Uterus (tissue), 4 donors: ENCODE results near the gene KLK5. TPM values are rescaled to one million over a fixed set of nuclear protein-coding genes. Genes with fewer than 3 reads are reported as not detected.

Experiments used
- DNase-seq, 2 donors: peaks; one replicate each; pipeline ENCODE4 v3.0.0-alpha.2; 2019 to 2020
- H3K27ac ChIP-seq, 2 donors: fragments of 200-600 bp; sonication (generic); 1 replicate in 1 of 2; 2 replicates in 1 of 2; pipeline ENCODE4 v1.5.1; 2016 to 2018
- H3K27me3 ChIP-seq, 2 donors: fragments of 200-600 bp; sonication (generic); one replicate each; pipeline ENCODE4 v1.5.1; 2018 to 2019; ENCODE audit warnings: control low read depth in 1 of 2
- H3K36me3 ChIP-seq, 2 donors: fragments of 200-600 bp; sonication (generic); one replicate each; pipeline ENCODE4 v1.5.1; 2019; ENCODE audit warnings: control low read depth in 1 of 2
- H3K4me1 ChIP-seq, 2 donors: fragments of 200-600 bp; sonication (generic); one replicate each; pipeline ENCODE4 v1.5.1; 2018 to 2019; ENCODE audit warnings: control low read depth in 1 of 2
- H3K4me3 ChIP-seq, 2 donors: fragments of 200-600 bp; sonication (generic); 1 replicate in 1 of 2; 2 replicates in 1 of 2; pipeline ENCODE4 v1.5.1; 2018 to 2019; ENCODE audit warnings: mild to moderate bottlenecking in 1 of 2
- H3K9me3 ChIP-seq, 2 donors: fragments of 200-600 bp; sonication (generic); one replicate each; pipeline ENCODE4 v1.5.1; 2019; ENCODE audit warnings: control low read depth in 1 of 2
- POLR2A ChIP-seq, 2 donors: fragments of 450-650 bp; IDR thresholded peaks; one replicate each; pipeline ENCODE4 v1.6.1; 2016; ENCODE audit warnings: antibody characterized with exemption in 2 of 2, mild to moderate bottlenecking in 1 of 2, moderate library complexity in 1 of 2
- intact Hi-C: fragments of 100-400 bp; cut with DNase I; formaldehyde crosslinking; loops from one replicate; pipeline ENCODE4 v1.15.1; 2023; ENCODE audit warnings: low total_unique reads
- total RNA-seq, 4 donors: library from RNA; depleted of rRNA in 3 of 4; stranded (reverse); fragments of >200 nt in 3 of 4; gene quantifications; one replicate each; pipeline versions ENCODE4 v1.1.0 to v1.2.4, GENCODE V29; 2014 to 2023
- TF ChIP-seq, protein P1 (sequence below), 4 experiments: fragments of 200-600 bp in 2 of 4; fragments of 450-650 bp in 2 of 4; sonication (generic) in 2 of 4; IDR thresholded peaks; one replicate each; pipeline ENCODE4 v1.5.1; 2016 to 2019; ENCODE audit warnings: antibody characterized with exemption in 4 of 4, mild to moderate bottlenecking in 2 of 4, moderate library complexity in 1 of 4
- donor health status: DM: yes; HTN: yes; CAD: no.

KLK5 gene
- total RNA-seq, 4 donors from 2014 or later = 0.69 to 1.0 TPM; not detected in 2

DNA sequence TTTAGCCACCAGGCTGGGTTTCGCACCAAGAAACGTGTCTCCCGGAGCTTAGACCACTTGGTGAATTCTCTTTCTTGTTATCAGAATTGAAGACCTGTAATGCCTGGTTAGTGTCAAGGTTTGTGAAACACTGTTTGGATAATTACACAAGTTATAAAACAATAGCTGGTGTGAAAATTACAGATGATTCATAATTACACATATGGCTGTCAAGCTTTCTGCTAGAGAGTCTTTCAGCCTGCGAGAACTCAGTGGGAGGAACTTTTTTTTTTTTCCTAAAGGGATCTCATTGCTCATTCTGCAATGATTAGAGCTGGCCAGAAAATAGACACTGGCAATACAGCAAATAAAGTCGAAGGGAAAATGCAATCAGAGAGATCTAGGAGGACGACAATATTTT, 28.3 kb downstream of the KLK5 start:
- H3K36me3 ChIP-seq = no peaks in the 10 kb centered on the region
- H3K4me1 ChIP-seq = no peaks in the 10 kb centered on the region
- no peak overlapping the region for H3K4me3 ChIP-seq
- no peaks in the 10 kb centered on the region for H3K9me3 ChIP-seq
- intact Hi-C loops = no loop called here
- TF ChIP-seq, protein P1, sequence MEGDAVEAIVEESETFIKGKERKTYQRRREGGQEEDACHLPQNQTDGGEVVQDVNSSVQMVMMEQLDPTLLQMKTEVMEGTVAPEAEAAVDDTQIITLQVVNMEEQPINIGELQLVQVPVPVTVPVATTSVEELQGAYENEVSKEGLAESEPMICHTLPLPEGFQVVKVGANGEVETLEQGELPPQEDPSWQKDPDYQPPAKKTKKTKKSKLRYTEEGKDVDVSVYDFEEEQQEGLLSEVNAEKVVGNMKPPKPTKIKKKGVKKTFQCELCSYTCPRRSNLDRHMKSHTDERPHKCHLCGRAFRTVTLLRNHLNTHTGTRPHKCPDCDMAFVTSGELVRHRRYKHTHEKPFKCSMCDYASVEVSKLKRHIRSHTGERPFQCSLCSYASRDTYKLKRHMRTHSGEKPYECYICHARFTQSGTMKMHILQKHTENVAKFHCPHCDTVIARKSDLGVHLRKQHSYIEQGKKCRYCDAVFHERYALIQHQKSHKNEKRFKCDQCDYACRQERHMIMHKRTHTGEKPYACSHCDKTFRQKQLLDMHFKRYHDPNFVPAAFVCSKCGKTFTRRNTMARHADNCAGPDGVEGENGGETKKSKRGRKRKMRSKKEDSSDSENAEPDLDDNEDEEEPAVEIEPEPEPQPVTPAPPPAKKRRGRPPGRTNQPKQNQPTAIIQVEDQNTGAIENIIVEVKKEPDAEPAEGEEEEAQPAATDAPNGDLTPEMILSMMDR (IDR thresholded peaks at IDR 0.05) = no peak
- TF ChIP-seq POLR2A (IDR thresholded peaks at IDR 0.05) = no peak
- H3K27me3 ChIP-seq = no peaks in the 10 kb centered on the region
- no peak overlapping the region for H3K27ac ChIP-seq
- no peak for DNase-seq

DNA sequence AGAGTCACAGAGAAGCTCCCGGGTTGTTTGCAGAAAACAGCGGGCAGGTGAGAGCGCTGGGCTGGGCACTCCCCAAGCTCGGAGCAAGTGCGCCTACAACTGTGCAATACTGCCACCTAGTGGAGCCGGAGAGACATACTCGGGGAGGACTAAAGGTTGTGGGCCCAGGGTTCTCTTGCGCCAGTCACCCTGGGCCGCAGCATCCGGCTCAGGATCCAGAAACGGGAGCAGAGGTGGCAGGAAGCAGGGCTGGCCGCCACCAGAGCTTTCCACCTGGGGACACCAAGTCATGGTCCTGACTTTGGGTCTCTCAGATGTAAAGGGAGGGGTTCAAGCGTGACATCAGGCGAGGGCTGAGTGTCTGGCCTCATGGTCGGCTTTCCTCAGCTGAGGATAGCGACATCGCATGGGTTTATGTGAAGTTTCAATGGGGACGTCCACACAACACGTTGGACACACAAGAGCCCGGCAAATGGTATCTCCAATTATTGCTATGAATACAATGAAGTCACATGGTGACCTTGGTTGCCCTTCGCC, 30.5 kb downstream of the KLK5 start:
- Histone ChIP-seq H3K9me3 (no peaks in the 10 kb centered on the region), H3K4me3 (no peak overlapping the region), H3K4me1 (no peaks in the 10 kb centered on the region), H3K36me3 (no peaks in the 10 kb centered on the region), H3K27ac (no peak overlapping the region), H3K27me3 (no peaks in the 10 kb centered on the region)
- intact Hi-C loops = no loop called here
- TF ChIP-seq, protein P1 (IDR thresholded peaks at IDR 0.05) = peak; percentile 46 to 70 (median 58)
- no peak for TF ChIP-seq POLR2A (IDR thresholded peaks at IDR 0.05)
- DNase-seq = peak; percentile 30 to 41

DNA sequence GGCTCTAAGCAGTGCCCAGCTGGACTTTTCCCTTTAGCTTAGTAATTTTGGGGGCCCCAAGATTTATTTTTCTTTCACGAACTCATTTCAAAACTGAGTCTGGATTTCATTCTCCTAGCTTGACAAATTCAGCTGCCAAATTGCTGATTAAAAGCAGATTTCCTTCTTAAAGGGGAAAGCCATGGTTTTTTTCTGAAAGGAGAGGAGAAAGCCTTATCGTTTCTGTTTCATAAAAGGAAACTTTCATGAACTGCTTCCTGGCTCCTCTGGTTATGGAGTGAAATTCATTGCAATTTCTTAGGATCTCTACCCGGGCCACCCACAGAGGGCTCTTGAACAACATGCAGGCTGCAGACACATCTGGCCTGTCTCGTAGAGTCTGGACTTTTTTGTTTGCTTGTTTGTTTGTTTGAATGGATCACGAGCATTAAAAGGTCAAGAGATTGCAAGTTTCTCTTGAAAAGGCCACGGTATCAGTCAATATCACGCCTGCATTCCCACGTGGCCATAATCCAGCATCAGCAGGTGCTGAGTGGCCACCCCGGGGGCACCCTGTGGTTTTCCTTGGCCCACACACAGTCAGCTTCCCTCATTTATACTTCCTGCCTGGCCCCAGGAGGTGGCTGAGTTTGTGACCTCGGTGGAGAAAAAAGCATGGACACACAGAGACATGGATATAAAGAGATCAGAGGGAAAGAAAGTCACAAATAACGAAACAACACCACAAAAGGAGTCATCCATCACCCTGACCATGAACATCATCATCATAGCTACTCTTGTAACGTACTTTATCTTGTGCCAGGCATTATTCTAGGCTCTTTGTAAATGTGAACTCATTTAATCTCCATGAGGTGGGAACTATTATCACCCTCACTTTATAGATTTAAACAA, 31.2 kb downstream of the KLK5 start:
- intact Hi-C loops = no loop called here
- no peaks in the 10 kb centered on the region for H3K27me3 ChIP-seq
- H3K27ac ChIP-seq = no peak overlapping the region
- no peaks in the 10 kb centered on the region for H3K9me3 ChIP-seq
- TF ChIP-seq POLR2A (IDR thresholded peaks at IDR 0.05) = no peak
- TF ChIP-seq, protein P1 (IDR thresholded peaks at IDR 0.05) = no peak
- no peaks in the 10 kb centered on the region for H3K4me1 ChIP-seq
- DNase-seq = no peak
- no peaks in the 10 kb centered on the region for H3K36me3 ChIP-seq
- no peak overlapping the region for H3K4me3 ChIP-seq

DNA sequence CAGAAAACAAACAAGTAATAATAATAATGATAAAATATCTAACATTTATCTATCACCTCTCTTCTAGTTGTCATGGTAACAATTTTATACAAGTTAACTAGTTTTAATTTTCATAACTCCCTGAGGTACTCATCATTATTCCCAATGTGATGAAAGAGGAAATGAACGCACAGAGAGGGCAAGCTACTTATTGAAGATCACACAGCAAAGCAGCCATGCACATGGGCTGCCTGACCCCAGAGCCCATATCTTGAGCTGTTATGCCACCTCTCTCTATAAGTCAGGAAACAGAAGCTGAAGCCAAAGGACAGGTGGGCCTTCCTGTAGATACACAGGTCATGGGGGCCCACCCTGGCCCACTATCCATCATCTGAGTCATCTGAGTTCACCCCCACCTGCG, 36.8 kb downstream of the KLK5 start:
- no peak for DNase-seq
- no peak for TF ChIP-seq POLR2A (IDR thresholded peaks at IDR 0.05)
- TF ChIP-seq, protein P1 (IDR thresholded peaks at IDR 0.05) = no peak
- intact Hi-C loops = no loop called here
- no peaks in the 10 kb centered on the region for H3K36me3 ChIP-seq
- no peak overlapping the region for H3K4me3 ChIP-seq
- no peaks in the 10 kb centered on the region for H3K4me1 ChIP-seq
- H3K27ac ChIP-seq = no peak overlapping the region
- H3K27me3 ChIP-seq = peaks cover 0 to 3% of the 10 kb centered on the region in 2 donors
- H3K9me3 ChIP-seq = no peaks in the 10 kb centered on the region
